BLaER1 (cell line): ENCODE data around the gene ZFAND3.
A peak's percentile ranks its signal among the peaks of the same experiment; 100 is the strongest.

Source experiments
- H3K27ac ChIP-seq: shearing (Covaris generic); formaldehyde crosslinking; 2 replicates; pipeline ENCODE4 v1.8.1; 2022
- H3K27me3 ChIP-seq: shearing (Covaris generic); formaldehyde crosslinking; 2 replicates; pipeline ENCODE4 v1.8.1; 2022
- H3K36me3 ChIP-seq: shearing (Covaris generic); formaldehyde crosslinking; 2 replicates; pipeline ENCODE4 v1.8.1; 2022
- H3K4me1 ChIP-seq: shearing (Covaris generic); formaldehyde crosslinking; 2 replicates; pipeline ENCODE4 v1.8.1; 2022
- H3K4me2 ChIP-seq: shearing (Covaris generic); formaldehyde crosslinking; 2 replicates; pipeline ENCODE4 v1.8.1; 2022
- H3K4me3 ChIP-seq: shearing (Covaris generic); formaldehyde crosslinking; 2 replicates; pipeline ENCODE4 v1.8.1; 2022
- H3K9ac ChIP-seq: shearing (Covaris generic); formaldehyde crosslinking; 2 replicates; pipeline ENCODE4 v1.8.1; 2022
- H3K9me3 ChIP-seq: shearing (Covaris generic); formaldehyde crosslinking; 2 replicates; pipeline ENCODE4 v1.8.1; 2022
- H4K20me1 ChIP-seq: shearing (Covaris generic); formaldehyde crosslinking; 2 replicates; pipeline ENCODE4 v1.8.1; 2022
- Cebpa-rat ChIP-seq: shearing (Covaris generic); IDR thresholded peaks from 2 replicates; pipeline ENCODE4 v1.8.1; 2022

ZFAND3 gene

DNA sequence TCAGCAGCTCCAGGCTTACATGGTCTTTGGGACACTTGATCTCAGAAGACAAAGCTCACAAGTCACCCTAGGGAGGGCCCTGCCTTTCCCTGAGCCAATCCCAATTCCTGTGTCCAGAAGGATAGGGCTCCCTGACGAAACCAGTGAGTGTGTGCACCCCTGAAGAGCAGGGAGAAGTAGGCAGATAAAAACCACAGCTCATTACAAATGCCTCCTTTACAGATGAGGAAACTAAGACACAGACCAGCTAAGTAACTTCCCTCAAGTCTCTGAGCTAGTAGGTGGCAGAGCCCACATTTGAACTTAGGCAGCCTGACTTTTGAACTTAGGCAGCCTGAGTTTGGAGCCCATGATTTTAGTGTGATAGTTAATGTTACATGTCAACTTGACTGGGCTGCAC is 6.7 kb upstream of the ZFAND3 start:
- Histone ChIP-seq H3K27me3 (no peaks in the 10 kb centered on the region), H3K9ac (no peak overlapping the region), H3K27ac (no peak overlapping the region), H3K4me2 (no peak overlapping the region), H4K20me1 (no peaks in the 10 kb centered on the region), H3K36me3 (no peaks in the 10 kb centered on the region), H3K4me1 (peaks cover 22% of the 10 kb centered on the region), H3K4me3 (no peak overlapping the region), H3K9me3 (peaks cover 5% of the 10 kb centered on the region; the same call in 1 of the 2 replicates)
- TF ChIP-seq Cebpa-rat, result no peak

DNA sequence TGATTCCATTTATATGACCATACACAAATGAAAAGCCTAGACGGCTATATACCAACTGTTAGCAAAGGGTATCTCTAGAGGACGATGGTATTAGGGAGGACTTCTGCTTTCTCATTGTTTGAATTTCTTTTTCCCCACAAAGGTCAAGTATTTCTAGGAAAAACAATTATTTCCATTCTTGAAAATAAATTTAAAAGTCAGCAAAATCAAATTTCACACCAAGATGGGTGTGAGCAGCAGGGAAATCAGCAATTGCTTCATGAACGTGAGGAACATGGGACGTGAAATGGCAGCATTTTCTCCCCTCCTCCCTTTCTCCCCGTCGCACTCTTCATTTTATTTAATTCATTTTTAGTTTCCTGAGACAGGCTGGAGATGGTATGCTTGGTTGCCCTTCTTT is 5.2 kb upstream of the ZFAND3 start:
- Histone ChIP-seq H3K9me3 (peaks cover 5% of the 10 kb centered on the region; the same call in 1 of the 2 replicates), H3K9ac (no peak overlapping the region), H3K27ac (no peak overlapping the region), H3K27me3 (no peaks in the 10 kb centered on the region), H3K36me3 (no peaks in the 10 kb centered on the region), H3K4me2 (no peak overlapping the region), H3K4me3 (no peak overlapping the region), H3K4me1 (peaks cover 13% of the 10 kb centered on the region), H4K20me1 (no peaks in the 10 kb centered on the region)
- TF ChIP-seq Cebpa-rat, result no peak

DNA sequence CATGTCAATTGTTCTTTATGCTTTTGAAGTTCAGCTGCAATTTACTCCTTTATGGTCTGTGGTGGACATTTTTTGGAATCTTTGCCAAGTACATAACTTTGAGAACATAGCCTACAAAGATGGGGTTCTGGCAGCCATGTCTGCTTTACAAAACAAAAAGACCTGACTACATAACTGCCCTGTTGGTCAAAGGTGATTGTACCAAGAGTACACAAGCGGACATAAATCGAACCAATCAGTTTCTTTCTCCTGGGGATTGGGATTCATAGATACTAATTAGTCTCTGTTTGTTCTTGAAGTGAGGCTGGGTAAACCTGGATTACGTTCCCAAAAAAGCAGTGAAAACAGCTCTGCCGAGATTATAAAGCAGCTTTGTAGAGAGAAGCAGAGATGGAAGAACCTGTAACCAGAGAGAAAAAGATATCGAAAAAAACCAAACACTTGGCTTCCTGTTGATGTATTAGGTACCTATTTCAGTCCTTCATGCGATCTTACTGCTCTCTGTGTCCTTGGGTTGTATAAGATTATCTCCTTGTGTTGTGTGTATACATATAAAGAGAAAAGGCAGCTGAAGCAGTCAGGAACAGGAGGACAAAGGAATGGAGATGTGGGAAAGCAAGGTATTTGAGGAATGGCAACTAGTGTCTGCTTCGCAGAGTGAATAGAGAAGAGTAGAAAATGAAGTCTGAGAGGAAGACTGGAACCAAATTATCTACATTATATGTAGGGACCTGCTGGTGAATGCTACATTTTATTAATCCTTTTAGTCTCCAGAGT is 2.7 kb upstream of the ZFAND3 start:
- peak overlapping the region; percentile 80; the same call in 1 of the 2 replicates for H3K4me2 ChIP-seq
- H3K4me1 ChIP-seq, result peaks cover 25% of the 10 kb centered on the region
- H3K9ac ChIP-seq, result no peak overlapping the region
- H3K36me3 ChIP-seq, result no peaks in the 10 kb centered on the region; the same call in 1 of the 2 replicates
- no peak overlapping the region for H3K4me3 ChIP-seq
- H3K27me3 ChIP-seq, result no peaks in the 10 kb centered on the region
- peaks cover 15% of the 10 kb centered on the region for H4K20me1 ChIP-seq
- no peak for TF ChIP-seq Cebpa-rat
- no peak overlapping the region for H3K27ac ChIP-seq
- H3K9me3 ChIP-seq, result peaks cover under 1% of the 10 kb centered on the region; the same call in 1 of the 2 replicates

DNA sequence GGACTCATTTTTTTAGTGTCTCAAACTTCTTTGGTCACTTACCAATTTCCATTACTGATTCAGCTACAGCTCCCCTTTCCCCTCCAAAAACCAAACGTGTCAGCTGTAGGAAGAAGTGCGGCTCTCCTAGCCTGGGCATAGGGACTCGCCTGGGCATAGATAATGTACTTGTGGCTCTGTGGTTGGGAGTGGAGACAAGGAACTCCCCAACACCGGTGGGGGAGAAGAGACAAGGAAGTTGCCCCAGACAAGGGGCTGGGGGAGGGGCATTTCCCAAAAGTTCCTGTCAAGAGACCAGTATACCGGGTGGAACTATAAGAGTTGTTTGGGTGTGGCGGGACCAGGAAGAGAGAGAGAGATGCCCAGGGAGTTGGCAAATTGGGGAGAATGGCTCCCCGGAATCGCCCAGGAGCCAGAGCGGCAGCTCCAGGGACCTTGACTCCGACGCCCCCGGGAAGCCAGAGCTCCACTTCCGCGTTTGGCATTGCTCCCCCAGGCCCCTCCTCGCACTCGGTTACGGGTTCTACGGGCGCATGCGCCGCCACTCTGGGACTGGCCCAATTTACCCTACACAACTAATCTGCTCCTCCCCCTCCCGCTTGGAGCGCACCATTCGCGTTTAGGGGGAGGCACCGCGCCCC is 871 bp upstream of the ZFAND3 start:
- Histone ChIP-seq H3K4me1 (peaks cover 43% of the 10 kb centered on the region), H3K27ac (peak overlapping the region; percentile 99), H3K27me3 (no peaks in the 10 kb centered on the region), H3K36me3 (peaks cover 11% of the 10 kb centered on the region; the same call in 1 of the 2 replicates), H4K20me1 (peaks cover 34% of the 10 kb centered on the region), H3K9ac (peak overlapping the region; percentile 97), H3K4me3 (peak overlapping the region; percentile 77), H3K4me2 (peak overlapping the region; percentile 80), H3K9me3 (no peaks in the 10 kb centered on the region)
- no peak for TF ChIP-seq Cebpa-rat

DNA sequence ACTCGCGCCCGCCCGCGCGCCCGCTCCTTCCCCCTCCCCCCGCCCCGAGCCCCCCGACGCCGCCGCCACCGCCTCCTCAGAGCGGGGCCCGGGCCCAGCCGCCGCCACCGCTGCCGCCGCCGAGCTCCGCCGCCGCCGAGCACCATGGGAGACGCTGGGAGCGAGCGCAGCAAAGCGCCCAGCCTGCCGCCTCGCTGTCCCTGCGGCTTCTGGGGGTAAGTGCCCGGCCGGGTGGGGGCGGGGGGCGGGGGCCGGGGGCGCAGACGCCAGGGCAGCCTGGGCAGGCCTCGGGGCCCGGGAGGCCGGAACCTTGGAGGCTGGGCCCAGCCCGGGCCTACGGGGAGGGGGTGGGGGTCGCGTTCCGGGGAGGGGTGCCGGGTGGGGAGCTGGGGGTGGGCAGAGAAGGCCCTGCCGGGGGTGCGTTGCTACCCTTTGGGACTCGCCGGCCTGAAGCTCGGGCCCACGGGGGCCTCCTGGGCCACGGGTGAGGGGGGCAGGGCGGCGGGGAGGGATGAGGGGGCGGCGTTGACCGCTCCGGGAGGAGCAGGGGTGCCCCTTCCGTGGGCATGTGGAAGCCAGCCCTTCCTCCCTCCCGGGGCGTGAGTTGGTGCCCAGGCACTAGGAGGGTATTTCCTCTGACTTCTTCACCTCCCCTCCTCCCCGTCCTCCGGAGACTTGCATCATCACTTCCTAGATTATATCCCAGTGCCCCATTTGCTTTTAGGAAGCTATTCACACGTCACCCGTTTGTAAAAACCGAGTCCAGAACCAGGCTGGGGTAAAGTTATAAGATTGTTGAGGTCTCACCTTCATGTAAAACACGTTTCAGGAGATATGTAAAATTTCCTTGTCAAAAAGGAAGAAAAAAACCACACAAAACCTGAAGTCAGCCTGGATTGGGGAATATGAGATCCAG is 533 bp downstream of the ZFAND3 start:
- H3K27ac ChIP-seq, result peak overlapping the region; percentile 99
- TF ChIP-seq Cebpa-rat, result peak; percentile 82
- peak overlapping the region; percentile 93 for H3K4me2 ChIP-seq
- no peaks in the 10 kb centered on the region for H3K9me3 ChIP-seq
- H3K27me3 ChIP-seq, result no peaks in the 10 kb centered on the region
- H4K20me1 ChIP-seq, result peaks cover 48% of the 10 kb centered on the region
- H3K36me3 ChIP-seq, result peaks cover 11% of the 10 kb centered on the region; the same call in 1 of the 2 replicates
- peak overlapping the region; percentile 97 for H3K9ac ChIP-seq
- H3K4me1 ChIP-seq, result peaks cover 45% of the 10 kb centered on the region
- peak overlapping the region; percentile 77 for H3K4me3 ChIP-seq

DNA sequence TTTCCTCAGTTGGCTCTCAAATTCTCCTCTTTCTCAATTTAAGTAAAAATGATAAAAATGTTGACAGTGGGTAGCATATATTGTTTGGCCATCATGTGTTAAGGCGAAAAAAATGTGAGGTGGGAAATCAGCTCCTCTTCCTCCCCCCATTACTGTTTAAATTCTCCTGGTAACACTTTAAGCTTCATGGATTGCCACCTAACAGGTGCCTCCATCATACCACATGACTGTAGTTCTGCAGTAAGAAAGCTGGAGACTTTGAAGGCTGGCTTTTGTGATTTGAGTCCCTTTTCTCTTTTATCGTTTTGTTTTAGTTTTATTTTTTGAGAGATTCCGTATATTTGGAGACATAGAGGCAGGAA is 1.2 kb downstream of the ZFAND3 start:
- H3K9me3 ChIP-seq, result no peaks in the 10 kb centered on the region
- no peak for TF ChIP-seq Cebpa-rat
- no peaks in the 10 kb centered on the region for H3K27me3 ChIP-seq
- peak overlapping the region; percentile 93 for H3K4me2 ChIP-seq
- peaks cover 55% of the 10 kb centered on the region for H4K20me1 ChIP-seq
- H3K36me3 ChIP-seq, result peaks cover 11% of the 10 kb centered on the region; the same call in 1 of the 2 replicates
- H3K4me3 ChIP-seq, result peak overlapping the region; percentile 77
- peak overlapping the region; percentile 97 for H3K9ac ChIP-seq
- peaks cover 45% of the 10 kb centered on the region for H3K4me1 ChIP-seq
- H3K27ac ChIP-seq, result peak overlapping the region; percentile 99

DNA sequence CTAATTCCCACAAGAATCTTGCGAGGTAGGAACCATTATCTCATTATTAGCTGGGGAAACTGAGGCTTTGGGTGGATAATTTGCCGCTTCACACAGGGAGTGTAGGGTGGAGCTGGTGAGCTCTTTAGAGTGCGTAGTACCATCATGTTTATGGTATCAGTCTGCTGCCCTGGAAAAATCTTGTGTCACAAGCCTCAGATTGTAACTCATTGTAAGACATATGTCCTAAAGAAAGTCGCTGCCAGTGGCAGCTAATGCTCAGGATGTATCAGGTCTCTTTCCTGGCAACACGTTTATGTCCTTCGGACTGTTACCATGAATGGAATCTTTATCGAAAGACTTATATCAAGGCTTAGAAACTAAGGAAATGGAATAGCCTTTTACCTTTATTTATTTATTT is 1.9 kb downstream of the ZFAND3 start:
- peak overlapping the region; percentile 77 for H3K4me3 ChIP-seq

DNA sequence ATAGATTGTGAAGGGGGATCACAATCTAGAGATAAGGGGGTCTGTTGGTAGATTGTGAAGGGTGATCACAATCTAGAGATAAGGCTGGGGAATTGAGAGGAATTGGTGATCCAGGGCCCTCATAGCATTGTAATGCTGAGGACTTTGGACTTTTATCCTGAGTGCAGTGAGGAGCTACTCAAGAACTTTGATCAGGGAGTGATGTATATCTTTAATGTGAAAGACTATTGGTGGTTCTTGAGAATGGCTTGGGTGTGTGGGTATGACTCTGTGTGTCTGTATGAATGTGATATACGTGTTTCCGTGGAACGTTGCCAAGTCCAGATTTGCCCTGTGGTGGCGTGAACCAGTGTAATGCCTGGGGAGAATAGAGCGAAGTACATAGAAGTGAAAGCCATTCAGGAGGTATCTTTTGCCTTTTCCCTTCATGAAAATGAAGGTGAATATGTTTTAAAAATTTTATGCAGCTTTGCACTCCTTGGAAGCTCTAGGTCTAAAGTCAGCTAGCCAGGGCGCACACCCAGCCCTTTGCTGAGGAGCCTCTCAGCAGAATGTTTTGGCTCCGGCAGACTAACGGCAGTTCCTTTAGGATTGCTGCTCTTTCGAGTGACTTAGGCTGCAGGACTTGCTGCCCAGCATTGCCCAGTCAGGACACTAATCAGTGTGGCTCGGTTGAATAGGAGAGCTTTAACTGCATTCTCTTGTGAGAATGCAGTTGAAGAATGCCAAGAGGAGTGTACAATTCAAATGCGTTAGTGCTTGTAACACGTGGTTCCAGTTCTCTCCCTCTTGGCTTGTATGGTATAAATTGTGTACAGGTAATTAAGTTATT is 3.5 kb downstream of the ZFAND3 start:
- Histone ChIP-seq H4K20me1 (peaks cover 78% of the 10 kb centered on the region), H3K27ac (no peak overlapping the region), H3K4me2 (peak overlapping the region; percentile 36)

More for the DNA sequence above, 1.9 kb downstream of the ZFAND3 start:
- peaks cover 62% of the 10 kb centered on the region for H4K20me1 ChIP-seq
- H3K9ac ChIP-seq, result peak overlapping the region; percentile 97; the same call in 1 of the 2 replicates
- H3K27ac ChIP-seq, result no peak overlapping the region
- no peaks in the 10 kb centered on the region for H3K27me3 ChIP-seq
- H3K9me3 ChIP-seq, result no peaks in the 10 kb centered on the region
- peaks cover 16% of the 10 kb centered on the region for H3K36me3 ChIP-seq
- TF ChIP-seq Cebpa-rat, result no peak
- peak overlapping the region; percentile 93 for H3K4me2 ChIP-seq
- peaks cover 45% of the 10 kb centered on the region for H3K4me1 ChIP-seq

DNA sequence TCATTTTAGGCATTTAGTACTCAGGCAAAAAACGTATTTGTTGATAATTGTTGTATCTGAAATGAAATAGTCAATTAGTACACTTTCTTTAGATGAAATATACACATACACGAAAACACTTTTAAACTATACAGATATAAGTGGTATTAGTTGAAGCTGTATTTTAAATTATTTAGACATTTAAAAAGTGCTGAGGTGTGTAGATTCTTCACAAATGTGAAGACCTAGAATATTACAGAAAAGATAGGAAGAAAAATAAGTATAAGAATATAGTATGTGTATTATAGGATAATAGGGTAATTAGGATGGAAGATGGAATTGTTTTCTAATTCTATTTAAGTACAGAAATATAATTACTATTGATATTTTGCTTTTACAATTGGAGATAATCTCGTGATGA is 4.6 kb downstream of the ZFAND3 start:
- Histone ChIP-seq H3K27ac (no peak overlapping the region), H3K4me3 (no peak overlapping the region), H3K4me1 (peaks cover 50% of the 10 kb centered on the region), H3K9ac (no peak overlapping the region), H3K4me2 (no peak overlapping the region), H3K27me3 (no peaks in the 10 kb centered on the region), H4K20me1 (peaks cover 89% of the 10 kb centered on the region), H3K9me3 (no peaks in the 10 kb centered on the region), H3K36me3 (peaks cover 17% of the 10 kb centered on the region)
- TF ChIP-seq Cebpa-rat, result no peak

More for the DNA sequence above, 3.5 kb downstream of the ZFAND3 start:
- H3K9me3 ChIP-seq, result no peaks in the 10 kb centered on the region
- no peak for TF ChIP-seq Cebpa-rat
- H3K9ac ChIP-seq, result no peak overlapping the region
- no peak overlapping the region for H3K4me3 ChIP-seq
- peaks cover 49% of the 10 kb centered on the region for H3K4me1 ChIP-seq
- peaks cover 17% of the 10 kb centered on the region for H3K36me3 ChIP-seq
- H3K27me3 ChIP-seq, result no peaks in the 10 kb centered on the region
